GM12892 (cell line): Measurements from ENCODE around the gene PRR5.

Source experiments
- POLR2A ChIP-seq: IDR thresholded peaks from 2 replicates; pipeline ENCODE4 v1.6.1; 2011; ENCODE audit warnings: low read depth, low read length, control low read depth
- POLR2AphosphoS5 ChIP-seq: IDR thresholded peaks from 2 replicates; pipeline ENCODE4 v1.6.1; 2011; ENCODE audit warnings: low read depth, low read length, control low read depth
- TAF1 ChIP-seq: IDR thresholded peaks from 2 replicates; pipeline ENCODE4 v1.6.1; 2011; ENCODE audit warnings: low read depth, mild to moderate bottlenecking, control low read depth, low read length, borderline replicate concordance

- TF ChIP-seq POLR2AphosphoS5 (no peak), POLR2A (no peak), TAF1 (no peak)
Observed at GRCh38 chr22:44773082-44773481, 71.1 kb downstream of the PRR5 start.
